ENCODE measurements around the gene ITGB2.

DNA sequence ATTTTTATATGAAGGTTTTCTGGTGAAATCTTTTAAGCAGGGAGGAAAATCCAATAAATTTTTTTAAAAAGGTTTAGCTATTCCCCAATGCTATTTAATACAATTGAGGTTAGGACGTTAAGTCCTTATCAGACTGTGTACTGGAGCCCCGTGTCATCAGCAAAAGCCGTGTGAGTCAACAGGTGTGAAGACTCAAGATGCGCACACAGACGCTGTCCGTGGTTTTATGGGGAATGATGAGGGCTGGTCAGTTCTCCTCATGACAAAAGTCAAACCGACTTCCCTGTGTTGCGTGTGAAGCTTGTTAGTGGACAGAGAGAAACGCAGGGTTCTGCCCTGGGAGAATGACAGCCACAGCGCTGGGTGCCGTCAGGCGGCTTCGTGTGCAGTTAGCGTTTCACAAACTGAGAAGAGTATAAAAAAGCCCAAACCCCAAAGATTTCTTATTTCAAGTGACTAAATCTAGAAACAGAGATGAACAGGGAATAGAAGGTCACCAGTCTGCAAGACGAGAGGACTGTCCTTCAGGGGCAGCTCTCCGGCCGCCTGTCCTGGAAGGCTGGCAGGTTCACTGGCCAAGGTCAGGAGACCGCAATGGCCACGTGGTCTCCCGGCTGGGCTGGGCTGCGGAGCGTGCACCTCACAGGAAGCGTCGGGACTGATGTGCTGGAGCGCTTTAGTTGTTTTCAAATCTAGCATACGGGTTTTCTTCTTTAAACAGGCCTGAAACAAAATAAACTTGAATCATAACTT is 69.6 kb downstream of the ITGB2 start:
- TF ChIP-seq, protein P1, sequence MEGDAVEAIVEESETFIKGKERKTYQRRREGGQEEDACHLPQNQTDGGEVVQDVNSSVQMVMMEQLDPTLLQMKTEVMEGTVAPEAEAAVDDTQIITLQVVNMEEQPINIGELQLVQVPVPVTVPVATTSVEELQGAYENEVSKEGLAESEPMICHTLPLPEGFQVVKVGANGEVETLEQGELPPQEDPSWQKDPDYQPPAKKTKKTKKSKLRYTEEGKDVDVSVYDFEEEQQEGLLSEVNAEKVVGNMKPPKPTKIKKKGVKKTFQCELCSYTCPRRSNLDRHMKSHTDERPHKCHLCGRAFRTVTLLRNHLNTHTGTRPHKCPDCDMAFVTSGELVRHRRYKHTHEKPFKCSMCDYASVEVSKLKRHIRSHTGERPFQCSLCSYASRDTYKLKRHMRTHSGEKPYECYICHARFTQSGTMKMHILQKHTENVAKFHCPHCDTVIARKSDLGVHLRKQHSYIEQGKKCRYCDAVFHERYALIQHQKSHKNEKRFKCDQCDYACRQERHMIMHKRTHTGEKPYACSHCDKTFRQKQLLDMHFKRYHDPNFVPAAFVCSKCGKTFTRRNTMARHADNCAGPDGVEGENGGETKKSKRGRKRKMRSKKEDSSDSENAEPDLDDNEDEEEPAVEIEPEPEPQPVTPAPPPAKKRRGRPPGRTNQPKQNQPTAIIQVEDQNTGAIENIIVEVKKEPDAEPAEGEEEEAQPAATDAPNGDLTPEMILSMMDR (IDR thresholded peaks at IDR 0.05; ENCODE audit: low read depth, low read length, poor library complexity, severe bottlenecking) = no peak
- no peak for TF ChIP-seq EZH2phosphoT487 (IDR thresholded peaks at IDR 0.05; ENCODE audit: borderline replicate concordance, low read length)

All from DOHH2 (cell line).